Caco-2 (cell line): Measurements from ENCODE around the gene CDK14. TPM values are rescaled to one million over a fixed set of nuclear protein-coding genes. Genes with fewer than 3 reads are reported as not detected.

Source experiments
- BruUV-seq: library from RNA; stranded (reverse); fragments of 400-500 nt; replicated peaks from 2 replicates; lab custom pipeline; 2021; lab: Mats Ljungman, UMichigan
- CTCF ChIA-PET: fragments of 300-600 bp; sonication (Branson Sonifier 250); formaldehyde crosslinking; loops from one replicate; lab custom pipeline; 2022; ENCODE audit warnings: antibody characterized with exemption; lab: Charles Lee
- POLR2A ChIA-PET: fragments of 300-600 bp; sonication (Branson Sonifier 250); formaldehyde crosslinking; loops from one replicate; lab custom pipeline; 2022; ENCODE audit warnings: antibody characterized with exemption; lab: Charles Lee
- DNase-seq, 2 experiments: peaks; one replicate each; pipeline versions ENCODE4 v3.0.0 to v3.0.0-alpha.2; 2020 to 2022
- H3K27me3 ChIP-seq: replicated peaks from 2 replicates; pipeline ENCODE4 v1.6.0; 2011; ENCODE audit warnings: low read length; ENCODE audit not compliant: control insufficient read depth, insufficient read depth
- H3K36me3 ChIP-seq: 2 replicates; pipeline ENCODE4 v1.5.1; 2011; ENCODE audit warnings: low read length; ENCODE audit not compliant: control insufficient read depth, insufficient read depth
- H3K4me1 ChIP-seq: fragments of 250-450 bp; sonication (Bioruptor Pico); 2 replicates; pipeline ENCODE4 v1.5.1; 2020; ENCODE audit warnings: mild to moderate bottlenecking
- H3K4me3 ChIP-seq: 2 replicates; pipeline ENCODE4 v1.5.1; 2011; ENCODE audit warnings: low read depth, mild to moderate bottlenecking, control low read depth, low read length
- H3K9me3 ChIP-seq: fragments of 250-450 bp; sonication (Bioruptor Pico); 2 replicates; pipeline ENCODE4 v1.5.1; 2020; ENCODE audit warnings: mild to moderate bottlenecking, moderate library complexity
- H3K27ac Mint-ChIP-seq: one replicate; pipeline ENCODE4 v1.8.0; 2022; ENCODE audit warnings: mixed read lengths; ENCODE audit not compliant: unreplicated experiment
- H3K27me3 Mint-ChIP-seq: one replicate; pipeline ENCODE4 v1.8.0; 2022; ENCODE audit warnings: mixed read lengths; ENCODE audit not compliant: insufficient read depth, unreplicated experiment
- H3K36me3 Mint-ChIP-seq: one replicate; pipeline ENCODE4 v1.8.0; 2022; ENCODE audit warnings: mild to moderate bottlenecking, mixed read lengths; ENCODE audit not compliant: insufficient read depth, unreplicated experiment
- H3K4me1 Mint-ChIP-seq: one replicate; pipeline ENCODE4 v1.8.0; 2022; ENCODE audit warnings: low read depth, mixed read lengths; ENCODE audit not compliant: unreplicated experiment
- H3K4me3 Mint-ChIP-seq: one replicate; pipeline ENCODE4 v1.8.0; 2022; ENCODE audit warnings: mild to moderate bottlenecking, moderate library complexity, mixed read lengths; ENCODE audit not compliant: unreplicated experiment
- H3K9me3 Mint-ChIP-seq: one replicate; pipeline ENCODE4 v1.8.0; 2022; ENCODE audit warnings: mixed read lengths; ENCODE audit not compliant: unreplicated experiment
- intact Hi-C: fragments of 100-400 bp; cut with micrococcal nuclease; formaldehyde crosslinking; loops from one replicate; pipeline ENCODE4 v1.10.0; 2022; ENCODE audit not compliant: unreplicated experiment
- total RNA-seq: library from RNA; stranded (reverse); gene quantifications from 2 replicates; pipeline ENCODE4 v1.2.3, GENCODE V29; 2022
- TF ChIP-seq, protein P1 (sequence below), 2 experiments: fragments of 200-600 bp in 1 of 2; IDR thresholded peaks; 1 replicate in 1 of 2; 2 replicates in 1 of 2; pipeline versions ENCODE4 v1.5.1 to v1.8.0; 2011 to 2022; ENCODE audit warnings: antibody characterized with exemption in 1 of 2, control low read depth in 1 of 2, inconsistent platforms in 1 of 2, low read depth in 1 of 2, low read length in 1 of 2, mild to moderate bottlenecking in 1 of 2, moderate library complexity in 1 of 2; ENCODE audit not compliant: insufficient read depth in 1 of 2, severe bottlenecking in 1 of 2, unreplicated experiment in 1 of 2

The CDK14 gene
- total RNA-seq, 1 experiment from 2014 or later, result 18.2 TPM

DNA sequence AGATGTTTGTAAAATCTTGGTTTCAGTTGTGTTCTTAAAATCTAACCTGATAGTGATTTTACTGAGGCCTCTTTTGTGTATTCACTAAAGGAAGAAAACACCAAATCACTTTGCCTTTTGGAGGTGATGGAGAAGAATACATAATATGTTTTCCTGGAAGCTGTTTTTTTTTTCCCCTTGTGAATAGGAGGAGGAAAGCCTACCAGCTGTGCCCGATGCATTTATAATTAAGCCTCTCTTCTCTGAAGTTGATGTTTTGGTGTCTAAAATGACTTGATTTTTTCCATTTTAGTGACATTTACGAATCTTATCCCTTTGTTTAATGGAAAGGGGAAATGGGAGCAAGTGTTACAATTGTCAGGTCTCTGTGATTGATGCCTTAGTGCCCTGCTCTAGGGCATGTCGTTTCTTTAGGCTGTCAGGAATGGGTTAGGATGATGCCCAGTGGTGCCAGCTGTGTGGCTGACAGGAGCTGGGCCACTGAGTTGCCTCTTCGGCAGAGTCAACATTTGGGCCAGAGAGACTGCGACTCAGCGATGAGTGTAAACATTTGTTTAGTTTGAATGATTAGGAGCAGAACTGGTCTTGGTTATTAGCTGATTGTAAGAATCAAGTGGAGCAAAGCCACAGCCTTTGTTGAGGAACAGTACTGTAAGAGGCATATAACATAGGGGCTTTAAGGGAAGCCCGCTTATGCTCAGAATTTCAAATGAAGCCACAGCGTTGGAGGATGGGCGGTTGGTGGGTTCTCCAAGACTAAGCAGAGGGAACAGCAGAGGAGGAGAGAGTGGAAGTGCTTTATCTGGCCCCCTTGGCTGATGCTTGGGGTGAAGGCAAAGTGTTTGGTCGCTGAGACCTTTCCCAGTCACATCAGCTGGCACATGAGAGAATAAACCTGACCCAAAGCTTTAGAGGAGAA, 81.6 kb downstream of the CDK14 start:
- intact Hi-C loops, result no loop called here
- DNase-seq, result no peak
- Mint-ChIP-seq H3K4me3 (no peak overlapping the region), H3K4me1 (peaks cover 8% of the 10 kb centered on the region), H3K27me3 (peaks cover 3% of the 10 kb centered on the region), H3K27ac (no peak overlapping the region), H3K9me3 (peaks cover 6% of the 10 kb centered on the region), H3K36me3 (no peaks in the 10 kb centered on the region)
- no peaks in the 10 kb centered on the region for H3K9me3 ChIP-seq
- no peak overlapping the region for H3K4me3 ChIP-seq
- no peaks in the 10 kb centered on the region for H3K36me3 ChIP-seq
- TF ChIP-seq, protein P1, sequence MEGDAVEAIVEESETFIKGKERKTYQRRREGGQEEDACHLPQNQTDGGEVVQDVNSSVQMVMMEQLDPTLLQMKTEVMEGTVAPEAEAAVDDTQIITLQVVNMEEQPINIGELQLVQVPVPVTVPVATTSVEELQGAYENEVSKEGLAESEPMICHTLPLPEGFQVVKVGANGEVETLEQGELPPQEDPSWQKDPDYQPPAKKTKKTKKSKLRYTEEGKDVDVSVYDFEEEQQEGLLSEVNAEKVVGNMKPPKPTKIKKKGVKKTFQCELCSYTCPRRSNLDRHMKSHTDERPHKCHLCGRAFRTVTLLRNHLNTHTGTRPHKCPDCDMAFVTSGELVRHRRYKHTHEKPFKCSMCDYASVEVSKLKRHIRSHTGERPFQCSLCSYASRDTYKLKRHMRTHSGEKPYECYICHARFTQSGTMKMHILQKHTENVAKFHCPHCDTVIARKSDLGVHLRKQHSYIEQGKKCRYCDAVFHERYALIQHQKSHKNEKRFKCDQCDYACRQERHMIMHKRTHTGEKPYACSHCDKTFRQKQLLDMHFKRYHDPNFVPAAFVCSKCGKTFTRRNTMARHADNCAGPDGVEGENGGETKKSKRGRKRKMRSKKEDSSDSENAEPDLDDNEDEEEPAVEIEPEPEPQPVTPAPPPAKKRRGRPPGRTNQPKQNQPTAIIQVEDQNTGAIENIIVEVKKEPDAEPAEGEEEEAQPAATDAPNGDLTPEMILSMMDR (IDR thresholded peaks at IDR 0.05; ENCODE audit: insufficient read depth in 1 of 2, low read depth in 1 of 2, low read length in 1 of 2, severe bottlenecking in 1 of 2, unreplicated experiment in 1 of 2), result no peak
- H3K4me1 ChIP-seq, result no peaks in the 10 kb centered on the region
- POLR2A ChIA-PET, result no interaction called here
- BruUV-seq, result no TSS peak
- CTCF ChIA-PET, result no interaction called here
- H3K27me3 ChIP-seq, result no peaks in the 10 kb centered on the region

DNA sequence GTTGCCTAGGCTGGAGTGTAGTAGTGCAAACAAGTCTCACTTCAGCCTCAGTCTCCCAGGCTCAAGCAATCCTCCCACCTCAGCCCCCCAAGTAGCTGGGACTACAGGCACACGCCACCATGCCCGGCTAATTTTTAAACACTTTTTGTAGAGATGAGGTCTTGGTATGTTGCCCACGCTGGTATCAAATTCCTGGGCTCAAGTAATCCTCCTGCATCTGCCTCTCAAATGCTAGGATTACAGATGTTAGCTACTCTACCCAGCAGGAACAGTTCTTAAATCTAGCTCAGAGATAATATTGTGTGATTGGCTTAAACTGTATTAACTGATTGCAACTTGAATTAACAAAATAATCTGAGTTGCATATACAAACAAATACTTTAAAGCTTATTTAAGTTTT, 82.9 kb downstream of the CDK14 start:
- BruUV-seq, result no TSS peak
- no peaks in the 10 kb centered on the region for H3K36me3 Mint-ChIP-seq
- Histone ChIP-seq H3K4me3 (no peak overlapping the region), H3K27me3 (no peaks in the 10 kb centered on the region), H3K9me3 (no peaks in the 10 kb centered on the region), H3K4me1 (no peaks in the 10 kb centered on the region), H3K36me3 (no peaks in the 10 kb centered on the region)
- H3K4me1 Mint-ChIP-seq, result peaks cover 8% of the 10 kb centered on the region
- POLR2A ChIA-PET, result interaction anchor here (0.6 kb wide), 1 partner anchor 88 kb away, joined by 6 read pairs; no protein-coding TSS in a partner anchor
- peaks cover 3% of the 10 kb centered on the region for H3K27me3 Mint-ChIP-seq
- intact Hi-C loops, result no loop called here
- CTCF ChIA-PET, result no interaction called here
- no peak for DNase-seq
- TF ChIP-seq, protein P1 (IDR thresholded peaks at IDR 0.05; ENCODE audit: insufficient read depth in 1 of 2, low read depth in 1 of 2, low read length in 1 of 2, severe bottlenecking in 1 of 2, unreplicated experiment in 1 of 2), result no peak
- H3K9me3 Mint-ChIP-seq, result peaks cover 6% of the 10 kb centered on the region
- H3K27ac Mint-ChIP-seq, result no peak overlapping the region
- no peak overlapping the region for H3K4me3 Mint-ChIP-seq

DNA sequence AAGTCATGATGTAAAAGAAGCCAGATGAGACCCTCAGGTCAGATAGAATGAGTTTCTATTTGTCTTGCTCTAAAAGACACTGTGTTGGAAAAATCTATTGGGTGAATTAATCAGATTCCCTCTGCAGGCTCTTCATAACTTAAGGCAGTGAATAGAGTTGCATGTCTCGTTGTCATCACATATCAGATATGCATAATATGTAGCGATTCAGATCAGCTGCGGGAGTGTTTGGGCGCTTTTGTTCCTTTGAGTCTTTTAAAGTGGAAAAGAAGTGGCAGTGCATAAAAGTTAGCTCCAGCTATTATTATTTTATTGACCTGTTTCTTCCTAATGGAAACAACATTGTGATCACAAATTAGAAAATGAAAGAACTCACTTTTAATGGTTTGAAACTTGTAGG, 84.4 kb downstream of the CDK14 start:
- H3K4me1 Mint-ChIP-seq, result peaks cover 8% of the 10 kb centered on the region
- H3K9me3 ChIP-seq, result no peaks in the 10 kb centered on the region
- POLR2A ChIA-PET, result no interaction called here
- no peak overlapping the region for H3K27ac Mint-ChIP-seq
- BruUV-seq, result no TSS peak
- H3K4me3 ChIP-seq, result no peak overlapping the region
- intact Hi-C loops, result loop anchor here (10.0 kb wide), 1 partner anchor 244 kb away; no protein-coding TSS in a partner anchor
- DNase-seq, result no peak
- peaks cover 3% of the 10 kb centered on the region for H3K27me3 Mint-ChIP-seq
- CTCF ChIA-PET, result no interaction called here
- H3K36me3 ChIP-seq, result no peaks in the 10 kb centered on the region
- TF ChIP-seq, protein P1 (IDR thresholded peaks at IDR 0.05; ENCODE audit: insufficient read depth in 1 of 2, low read depth in 1 of 2, low read length in 1 of 2, severe bottlenecking in 1 of 2, unreplicated experiment in 1 of 2), result no peak
- peaks cover 6% of the 10 kb centered on the region for H3K9me3 Mint-ChIP-seq
- no peak overlapping the region for H3K4me3 Mint-ChIP-seq
- H3K36me3 Mint-ChIP-seq, result no peaks in the 10 kb centered on the region
- H3K27me3 ChIP-seq, result no peaks in the 10 kb centered on the region
- no peaks in the 10 kb centered on the region for H3K4me1 ChIP-seq
